Activated T-cell treated with anti-CD3 and anti-CD28 coated beads, Interleukin-2, amount 50 U/mL, for 4 hours (primary cell): ENCODE data around the gene FTCD. TPM values are rescaled to one million over a fixed set of nuclear protein-coding genes. Genes with fewer than 3 reads are reported as not detected.
"Not testable (repeated sequence)": the region's sequence is repeated elsewhere in the genome, so short reads cannot be mapped to it uniquely, and the experiment has no call there.

Experiments used
- ATAC-seq, 2 donors: fragments of 200-7000 bp; cut with Tn5 transposase; one replicate each; pipeline ENCODE4 v1.10.0; 2021
- DNase-seq: peaks from one replicate; pipeline ENCODE4 v3.0.0-alpha.2; 2020
- H3K27me3 Mint-ChIP-seq: one replicate; pipeline ENCODE4 v1.8.0; 2021; ENCODE audit warnings: low read depth, mixed read lengths
- H3K36me3 Mint-ChIP-seq: one replicate; pipeline ENCODE4 v1.8.0; 2022; ENCODE audit warnings: mixed read lengths; ENCODE audit not compliant: insufficient read depth
- H3K4me1 Mint-ChIP-seq: one replicate; pipeline ENCODE4 v1.8.0; 2021; ENCODE audit warnings: low read depth, mixed read lengths
- H3K4me3 Mint-ChIP-seq: one replicate; pipeline ENCODE4 v1.8.0; 2021; ENCODE audit warnings: mild to moderate bottlenecking, moderate library complexity, mixed read lengths
- H3K9me3 Mint-ChIP-seq: one replicate; pipeline ENCODE4 v1.8.0; 2021; ENCODE audit warnings: mixed read lengths
- total RNA-seq, 3 donors: library from RNA; stranded (reverse); gene quantifications; one replicate each; pipeline ENCODE4 v1.2.1, GENCODE V29; 2021

FTCD gene
- total RNA-seq, 3 donors from 2014 or later = 0.33 to 0.71 (median 0.40) TPM

DNA sequence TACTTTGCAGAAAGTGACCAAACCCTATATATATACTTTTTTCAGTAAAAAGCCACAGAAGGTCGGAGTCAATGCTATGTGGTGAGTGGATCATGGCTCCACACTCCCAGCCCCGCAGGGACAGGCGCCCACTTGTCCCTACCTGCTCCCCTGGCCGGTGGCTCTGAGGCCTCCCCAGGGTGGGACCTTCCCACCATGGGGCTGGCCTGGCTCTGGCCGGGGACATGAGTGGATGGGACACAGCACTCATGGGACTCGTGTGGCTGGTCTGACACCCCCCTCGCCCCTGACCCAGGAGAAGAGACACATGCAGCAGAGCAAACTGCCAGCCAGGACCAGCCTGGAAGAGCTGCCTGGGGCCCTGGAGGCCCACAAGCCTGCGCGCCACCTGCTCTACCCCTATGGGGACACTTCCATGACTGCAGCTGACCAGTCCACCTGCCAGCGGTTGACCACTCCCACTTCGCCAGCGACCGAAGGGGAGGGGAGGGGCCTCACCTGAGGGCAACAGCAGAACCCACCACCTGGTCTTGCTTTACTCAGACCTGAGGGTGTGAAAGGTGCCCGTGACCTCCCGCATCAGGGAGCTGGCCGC is 26.7 kb upstream of the FTCD start:
- peaks cover 1% of the 10 kb centered on the region for H3K4me1 Mint-ChIP-seq
- no peaks in the 10 kb centered on the region for H3K36me3 Mint-ChIP-seq
- no peak for ATAC-seq
- peak overlapping the region; percentile 16 for H3K4me3 Mint-ChIP-seq
- H3K9me3 Mint-ChIP-seq = no peaks in the 10 kb centered on the region
- DNase-seq = no peak
- H3K27me3 Mint-ChIP-seq = no peaks in the 10 kb centered on the region

GRCh38 chr21:46181436-46181835 is 26.1 kb upstream of the FTCD start:
- H3K9me3 Mint-ChIP-seq = no peaks in the 10 kb centered on the region
- DNase-seq = no peak
- H3K27me3 Mint-ChIP-seq = no peaks in the 10 kb centered on the region
- no peaks in the 10 kb centered on the region for H3K36me3 Mint-ChIP-seq
- H3K4me3 Mint-ChIP-seq = no peak overlapping the region
- ATAC-seq = no peak
- peaks cover 1% of the 10 kb centered on the region for H3K4me1 Mint-ChIP-seq

DNA sequence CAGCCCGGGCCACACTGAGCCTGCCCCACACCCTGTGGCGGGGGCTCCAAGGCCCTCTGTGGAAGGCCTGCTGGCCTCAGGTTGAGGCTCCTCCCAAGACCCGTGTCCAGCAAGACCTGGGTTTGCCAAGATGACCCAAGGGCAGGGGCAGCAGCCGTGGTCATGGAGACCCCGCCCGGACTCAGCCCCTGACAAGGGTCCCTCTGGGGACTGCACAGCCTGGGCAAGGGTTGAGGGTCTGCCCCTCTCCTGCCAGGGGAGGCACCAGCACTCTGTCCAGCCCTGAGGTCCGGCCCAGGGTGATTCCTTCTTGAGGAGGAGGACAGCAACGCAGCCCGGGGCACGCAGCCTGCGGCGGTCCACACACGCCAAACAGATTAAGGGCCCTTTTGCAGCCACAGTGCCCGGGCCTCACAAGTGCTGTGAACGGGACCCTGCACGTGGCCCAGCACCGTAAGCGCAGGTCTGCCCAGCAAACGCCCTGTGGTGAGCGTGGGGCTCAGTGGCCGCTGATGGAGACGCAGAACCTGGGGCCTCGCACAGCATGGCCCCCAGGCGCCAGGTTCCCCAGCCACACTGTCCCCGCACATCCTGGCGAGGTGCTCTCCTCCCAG is 25.5 kb upstream of the FTCD start:
- H3K4me1 Mint-ChIP-seq = peaks cover 1% of the 10 kb centered on the region
- ATAC-seq = no peak
- no peaks in the 10 kb centered on the region for H3K36me3 Mint-ChIP-seq
- no peaks in the 10 kb centered on the region for H3K27me3 Mint-ChIP-seq
- no peak for DNase-seq
- no peak overlapping the region for H3K4me3 Mint-ChIP-seq
- H3K9me3 Mint-ChIP-seq = peaks cover 4% of the 10 kb centered on the region

GRCh38 chr21:46180079-46180722 is 24.8 kb upstream of the FTCD start:
- Mint-ChIP-seq H3K4me3 (no peak overlapping the region), H3K27me3 (no peaks in the 10 kb centered on the region)
- DNase-seq = no peak

GRCh38 chr21:46179708-46180078 is 24.3 kb upstream of the FTCD start:
- ATAC-seq (no peak), DNase-seq (no peak)
- no peak overlapping the region for H3K4me3 Mint-ChIP-seq
- peaks cover 4% of the 10 kb centered on the region for H3K27me3 Mint-ChIP-seq
- peaks cover 12% of the 10 kb centered on the region for H3K9me3 Mint-ChIP-seq
- H3K36me3 Mint-ChIP-seq = peaks cover under 1% of the 10 kb centered on the region
- no peaks in the 10 kb centered on the region for H3K4me1 Mint-ChIP-seq

More at GRCh38 chr21:46180079-46180722, 24.8 kb upstream of the FTCD start:
- Mint-ChIP-seq H3K4me1 (no peaks in the 10 kb centered on the region), H3K9me3 (peaks cover 7% of the 10 kb centered on the region), H3K36me3 (no peaks in the 10 kb centered on the region)
- no peak for ATAC-seq

- Mint-ChIP-seq H3K4me1 (no peaks in the 10 kb centered on the region), H3K36me3 (peaks cover 1% of the 10 kb centered on the region), H3K27me3 (peaks cover 5% of the 10 kb centered on the region), H3K4me3 (no peak overlapping the region), H3K9me3 (peaks cover 18% of the 10 kb centered on the region)
- no peak for DNase-seq
- ATAC-seq = no peak
Measured at GRCh38 chr21:46178961-46179360, 23.6 kb upstream of the FTCD start.

DNA sequence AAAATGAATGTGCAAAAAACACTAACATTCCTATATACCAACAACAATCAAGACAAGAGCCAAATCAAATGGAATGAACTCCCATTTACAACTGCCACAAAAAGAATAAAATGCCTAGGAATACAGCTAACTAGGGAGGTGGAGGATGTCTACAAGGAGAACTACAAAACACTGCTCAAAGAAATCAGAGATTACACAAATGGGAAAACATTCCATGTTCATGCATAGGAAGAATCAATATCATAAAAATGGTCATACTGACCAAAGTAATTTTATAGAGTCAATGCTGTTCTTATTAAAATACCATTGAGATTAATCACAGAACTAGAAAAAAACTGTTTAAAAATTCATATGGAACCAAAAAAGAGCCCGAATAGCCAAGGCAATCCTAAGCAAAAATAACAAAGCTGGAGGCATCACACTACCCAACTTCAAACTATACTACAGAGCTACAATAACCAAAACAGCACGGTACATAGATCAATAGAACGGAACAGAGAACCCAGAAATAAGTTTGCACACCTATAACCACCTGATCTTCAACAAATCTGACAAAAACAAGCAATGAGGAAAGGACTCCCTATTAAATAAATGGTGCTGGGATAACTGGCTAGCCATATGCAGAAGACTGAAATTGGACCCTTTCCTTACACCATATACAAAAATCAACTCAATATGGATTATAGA is 21.2 kb upstream of the FTCD start:
- not testable (repeated sequence) for H3K4me1 Mint-ChIP-seq, H3K27me3 Mint-ChIP-seq, H3K4me3 Mint-ChIP-seq, H3K36me3 Mint-ChIP-seq, ATAC-seq, DNase-seq
- peaks cover 18% of the 10 kb centered on the region for H3K9me3 Mint-ChIP-seq

- H3K9me3 Mint-ChIP-seq = peaks cover 18% of the 10 kb centered on the region
- ATAC-seq = no peak
- no peak for DNase-seq
- H3K4me3 Mint-ChIP-seq = no peak overlapping the region
- H3K4me1 Mint-ChIP-seq = peaks cover 6% of the 10 kb centered on the region
- peaks cover 5% of the 10 kb centered on the region for H3K27me3 Mint-ChIP-seq
- H3K36me3 Mint-ChIP-seq = peaks cover 1% of the 10 kb centered on the region
Measured at GRCh38 chr21:46173573-46173972, 18.2 kb upstream of the FTCD start.

- no peak for ATAC-seq
- no peak for DNase-seq
- peaks cover 18% of the 10 kb centered on the region for H3K9me3 Mint-ChIP-seq
Measured at GRCh38 chr21:46172863-46173528, 17.6 kb upstream of the FTCD start.

GRCh38 chr21:46171996-46172862 is 16.9 kb upstream of the FTCD start:
- DNase-seq (no peak), ATAC-seq (no peak)

More at GRCh38 chr21:46172863-46173528, 17.6 kb upstream of the FTCD start:
- H3K36me3 Mint-ChIP-seq = peaks cover 1% of the 10 kb centered on the region
- no peak overlapping the region for H3K4me3 Mint-ChIP-seq
- peaks cover 6% of the 10 kb centered on the region for H3K4me1 Mint-ChIP-seq
- peaks cover 5% of the 10 kb centered on the region for H3K27me3 Mint-ChIP-seq

GRCh38 chr21:46171585-46171984 is 16.2 kb upstream of the FTCD start:
- ATAC-seq (no peak), DNase-seq (no peak)
- Mint-ChIP-seq H3K9me3 (peaks cover 18% of the 10 kb centered on the region), H3K27me3 (peaks cover 5% of the 10 kb centered on the region), H3K36me3 (peaks cover 1% of the 10 kb centered on the region), H3K4me3 (no peak overlapping the region), H3K4me1 (peaks cover 6% of the 10 kb centered on the region)

More at GRCh38 chr21:46171996-46172862, 16.9 kb upstream of the FTCD start:
- Mint-ChIP-seq H3K4me3 (no peak overlapping the region), H3K36me3 (peaks cover 1% of the 10 kb centered on the region), H3K9me3 (peaks cover 18% of the 10 kb centered on the region), H3K4me1 (peaks cover 6% of the 10 kb centered on the region), H3K27me3 (peaks cover 5% of the 10 kb centered on the region)

DNA sequence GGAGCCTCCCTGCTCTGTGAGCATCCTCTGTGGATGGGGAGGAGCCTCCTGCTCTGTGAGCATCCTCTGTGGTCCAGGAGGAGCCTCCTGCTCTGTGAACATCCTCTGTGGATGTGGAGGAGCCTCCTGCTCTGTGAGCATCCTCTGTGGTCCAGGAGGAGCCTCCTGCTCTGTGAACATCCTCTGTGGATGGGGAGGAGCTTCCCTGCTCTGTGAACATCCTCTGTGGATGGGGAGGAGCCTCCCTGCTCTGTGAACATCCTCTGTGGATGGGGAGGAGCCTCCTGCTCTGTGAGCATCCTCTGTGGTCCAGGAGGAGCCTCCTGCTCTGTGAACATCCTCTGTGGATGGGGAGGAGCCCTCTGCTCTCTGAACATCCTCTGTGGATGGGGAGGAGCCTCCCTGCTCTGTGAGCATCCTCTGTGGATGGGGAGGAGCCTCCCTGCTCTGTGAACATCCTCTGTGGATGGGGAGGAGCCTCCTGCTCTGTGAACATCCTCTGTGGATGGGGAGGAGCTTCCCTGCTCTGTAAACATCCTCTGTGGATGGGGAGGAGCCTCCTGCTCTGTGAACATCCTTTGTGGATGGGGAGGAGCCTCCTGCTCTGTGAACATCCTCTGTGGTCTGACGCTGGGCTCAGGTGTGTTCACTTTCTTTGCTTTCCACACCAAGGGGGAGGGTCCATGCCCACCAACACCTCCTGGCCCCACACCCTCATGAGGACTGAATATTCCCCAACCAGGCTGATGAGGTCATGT is 15.2 kb upstream of the FTCD start:
- not testable (repeated sequence) for H3K4me1 Mint-ChIP-seq, H3K27me3 Mint-ChIP-seq, H3K4me3 Mint-ChIP-seq, DNase-seq, H3K36me3 Mint-ChIP-seq, ATAC-seq
- H3K9me3 Mint-ChIP-seq = peaks cover 14% of the 10 kb centered on the region
